ENCODE results near the gene SLC35E2B.
"Not testable (repeated sequence)": the region's sequence is repeated elsewhere in the genome, so short reads cannot be mapped to it uniquely, and the experiment has no call there.

GRCh38 chr1:1639368-1639767 is 53.2 kb downstream of the SLC35E2B start:
- not testable (repeated sequence) for TF ChIP-seq CTCF (IDR thresholded peaks at IDR 0.05; ENCODE audit: insufficient read depth, low read depth, low read length); EZH2 (IDR thresholded peaks at IDR 0.05; ENCODE audit: insufficient read depth, low read length)
